GM20000 (cell line): ENCODE results near the gene ZXDC.

Experiments
- DNase-seq: peaks from one replicate; pipeline ENCODE4 v3.0.0; 2012; ENCODE audit warnings: low spot score
- TF ChIP-seq, protein P1 (sequence below): IDR thresholded peaks from 2 replicates; pipeline ENCODE4 v1.5.1; 2012; ENCODE audit warnings: mild to moderate bottlenecking, control low read depth; ENCODE audit errors: extremely low read depth, missing control alignments

The ZXDC gene

GRCh38 chr3:126488886-126489569, 13.3 kb upstream of the ZXDC start:
- TF ChIP-seq, protein P1, sequence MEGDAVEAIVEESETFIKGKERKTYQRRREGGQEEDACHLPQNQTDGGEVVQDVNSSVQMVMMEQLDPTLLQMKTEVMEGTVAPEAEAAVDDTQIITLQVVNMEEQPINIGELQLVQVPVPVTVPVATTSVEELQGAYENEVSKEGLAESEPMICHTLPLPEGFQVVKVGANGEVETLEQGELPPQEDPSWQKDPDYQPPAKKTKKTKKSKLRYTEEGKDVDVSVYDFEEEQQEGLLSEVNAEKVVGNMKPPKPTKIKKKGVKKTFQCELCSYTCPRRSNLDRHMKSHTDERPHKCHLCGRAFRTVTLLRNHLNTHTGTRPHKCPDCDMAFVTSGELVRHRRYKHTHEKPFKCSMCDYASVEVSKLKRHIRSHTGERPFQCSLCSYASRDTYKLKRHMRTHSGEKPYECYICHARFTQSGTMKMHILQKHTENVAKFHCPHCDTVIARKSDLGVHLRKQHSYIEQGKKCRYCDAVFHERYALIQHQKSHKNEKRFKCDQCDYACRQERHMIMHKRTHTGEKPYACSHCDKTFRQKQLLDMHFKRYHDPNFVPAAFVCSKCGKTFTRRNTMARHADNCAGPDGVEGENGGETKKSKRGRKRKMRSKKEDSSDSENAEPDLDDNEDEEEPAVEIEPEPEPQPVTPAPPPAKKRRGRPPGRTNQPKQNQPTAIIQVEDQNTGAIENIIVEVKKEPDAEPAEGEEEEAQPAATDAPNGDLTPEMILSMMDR, result no peak
- no peak for DNase-seq

GRCh38 chr3:126488185-126488584, 12.5 kb upstream of the ZXDC start:
- TF ChIP-seq, protein P1, result no peak
- DNase-seq, result no peak

- DNase-seq, result no peak
- TF ChIP-seq, protein P1, result no peak
Observed at GRCh38 chr3:126487151-126487771, 11.6 kb upstream of the ZXDC start.

DNA sequence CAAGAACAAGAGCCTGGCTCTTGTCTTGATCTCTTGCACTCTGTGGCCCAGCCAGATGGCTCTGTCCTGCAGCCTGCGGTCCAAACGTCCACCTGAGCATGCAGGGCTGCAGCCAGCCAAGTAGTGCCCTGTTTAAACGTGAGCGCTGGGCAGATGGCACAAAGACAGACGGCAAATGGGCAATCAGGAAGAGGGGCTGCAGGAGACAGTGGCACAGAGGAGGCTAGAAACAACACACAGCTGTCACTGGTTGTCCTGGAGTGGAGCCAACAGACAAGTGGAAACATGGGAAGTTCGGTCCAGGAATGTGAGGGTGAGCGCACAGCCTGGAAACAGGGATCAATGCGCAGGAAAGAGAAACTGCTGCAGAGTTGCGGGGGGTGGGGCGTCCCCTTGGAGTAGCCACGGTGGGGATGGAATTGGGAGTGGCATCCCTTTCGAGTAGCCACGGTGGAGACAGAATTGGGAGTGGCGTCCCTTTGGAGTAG, 10.7 kb upstream of the ZXDC start:
- DNase-seq, result no peak
- TF ChIP-seq, protein P1, result no peak

DNA sequence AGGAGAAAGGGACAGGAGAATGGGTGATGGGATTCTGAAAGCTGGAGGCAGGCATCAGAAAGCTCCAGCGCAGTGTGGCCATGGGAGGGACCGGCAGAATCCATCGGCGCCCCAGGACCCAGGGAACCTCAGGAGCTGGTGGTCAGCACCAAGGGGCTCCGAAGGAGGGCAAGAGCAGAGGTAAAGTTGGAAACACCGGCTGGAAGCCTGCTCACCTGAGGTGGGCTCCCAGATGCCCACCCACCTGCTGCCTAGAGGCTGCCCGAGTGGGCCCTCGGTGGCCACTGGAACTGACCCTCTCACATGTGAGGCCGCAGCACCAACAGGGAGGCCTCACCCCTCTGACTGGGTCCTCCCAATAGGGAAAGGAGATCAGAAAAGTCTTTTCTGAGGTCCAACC, 10.3 kb upstream of the ZXDC start:
- DNase-seq, result no peak
- TF ChIP-seq, protein P1, result no peak

DNA sequence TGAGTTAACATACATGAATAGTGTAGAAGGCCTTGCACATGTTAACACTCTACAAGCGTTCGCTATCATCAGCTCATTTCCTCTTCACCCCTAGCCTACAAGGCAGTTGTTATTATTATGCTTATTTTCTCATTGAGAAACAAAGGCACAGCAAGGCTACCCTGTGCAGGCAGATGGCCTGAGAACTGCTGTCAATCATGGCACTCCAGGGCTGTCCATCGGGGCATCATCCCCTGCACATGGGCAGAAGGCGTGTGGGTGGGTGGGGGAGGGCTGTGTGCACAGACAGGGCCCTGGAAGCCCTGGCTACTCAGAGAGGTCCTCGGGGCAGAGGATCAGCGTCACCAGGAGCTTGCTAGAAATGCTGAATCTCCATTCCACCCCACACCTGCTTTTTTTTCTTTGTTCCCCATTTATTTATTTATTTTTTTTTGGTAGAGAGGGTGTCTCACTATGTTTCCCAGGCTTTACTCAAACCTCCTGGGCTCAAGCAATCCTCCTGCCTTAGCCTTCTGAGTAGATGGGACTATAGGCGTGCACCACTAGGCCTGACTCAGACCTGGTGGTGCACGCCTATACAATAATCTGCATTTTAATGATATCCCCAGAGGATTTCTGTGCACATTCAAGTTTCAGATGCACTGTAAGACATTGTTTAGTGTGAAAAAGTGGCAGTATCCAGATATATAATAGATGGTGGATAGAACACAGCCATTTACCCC, 9.6 kb upstream of the ZXDC start:
- no peak for DNase-seq
- TF ChIP-seq, protein P1, result no peak

GRCh38 chr3:126484662-126485061, 9.0 kb upstream of the ZXDC start:
- no peak for DNase-seq
- TF ChIP-seq, protein P1, result no peak
